Esophagus squamous epithelium (tissue), 5 donors: ENCODE results near the gene NAGLU. TPM values are rescaled to one million over a fixed set of nuclear protein-coding genes. Genes with fewer than 3 reads are reported as not detected.
A peak's percentile ranks its signal among the peaks of the same experiment; 100 is the strongest.

Experiments
- DNase-seq: peaks from one replicate; lab custom pipeline; 2025; lab: John Stamatoyannopoulos, UW
- H3K27ac ChIP-seq, 4 donors: fragments of 200-600 bp; sonication (generic); one replicate each; pipeline ENCODE4 v1.5.1; 2016 to 2019; ENCODE audit warnings: mild to moderate bottlenecking in 1 of 4
- H3K27me3 ChIP-seq, 4 donors: fragments of 200-600 bp; sonication (generic); 1 replicate in 3 of 4; 2 replicates in 1 of 4; pipeline versions ENCODE4 v1.5.1 to v1.6.0; 2017 to 2021; ENCODE audit warnings: antibody characterized with exemption in 1 of 4
- H3K36me3 ChIP-seq, 3 donors: fragments of 200-600 bp; sonication (generic); one replicate each; pipeline ENCODE4 v1.5.1; 2016 to 2019
- H3K4me1 ChIP-seq, 3 donors: fragments of 200-600 bp; sonication (generic); one replicate each; pipeline ENCODE4 v1.5.1; 2017 to 2019
- H3K4me3 ChIP-seq, 4 donors: fragments of 200-600 bp; sonication (generic); 1 replicate in 3 of 4; 2 replicates in 1 of 4; pipeline ENCODE4 v1.5.1; 2016 to 2019; ENCODE audit warnings: mild to moderate bottlenecking in 2 of 4, moderate library complexity in 1 of 4
- H3K9me3 ChIP-seq, 3 donors: fragments of 200-600 bp; sonication (generic); one replicate each; pipeline ENCODE4 v1.5.1; 2016 to 2019
- CTCF ChIP-seq, 6 experiments: fragments of 450-650 bp in 4 of 6; fragments of 200-600 bp in 2 of 6; sonication (generic) in 2 of 6; IDR thresholded peaks; one replicate each; pipeline ENCODE4 v1.5.1; 2016 to 2019; ENCODE audit warnings: antibody characterized with exemption in 6 of 6, mild to moderate bottlenecking in 4 of 6, moderate library complexity in 4 of 6
- POLR2A ChIP-seq, 4 donors: fragments of 450-650 bp; IDR thresholded peaks; one replicate each; pipeline ENCODE4 v1.6.1; 2017; ENCODE audit warnings: antibody characterized with exemption in 4 of 4, mild to moderate bottlenecking in 4 of 4, moderate library complexity in 3 of 4
- WGBS, 2 donors: methylation state at CpG; one replicate each; pipeline ENCODE4 v1.1.5; 2018; 5-methylcytosine and 5-hydroxymethylcytosine counted together
- intact Hi-C: fragments of 100-400 bp; cut with DNase I; formaldehyde crosslinking; loops from one replicate; pipeline ENCODE4 v1.15.0; 2022
- total RNA-seq, 4 donors: library from RNA; depleted of rRNA; stranded (reverse); fragments of >200 nt; gene quantifications; one replicate each; pipeline ENCODE4 v1.1.0, GENCODE V29; 2016
- donor health status: DM: yes; HTN: yes; CAD: no.

The NAGLU gene
- total RNA-seq, 4 donors from 2014 or later, result 19.2 to 39.0 (median 26.5) TPM

- intact Hi-C loops, result no loop called here
- Histone ChIP-seq H3K4me3 (no peak overlapping the region), H3K36me3 (peaks cover 32 to 65% (median 38%) of the 10 kb centered on the region in 3 donors), H3K27me3 (no peaks in the 10 kb centered on the region), H3K9me3 (no peaks in the 10 kb centered on the region), H3K4me1 (peaks cover 14 to 35% (median 22%) of the 10 kb centered on the region in 3 donors), H3K27ac (no peak overlapping the region)
- WGBS, 2 donors, result 65 to 76% methylated on average over 3 of the region's 3 CpGs
- TF ChIP-seq POLR2A (IDR thresholded peaks at IDR 0.05) (no peak), CTCF (IDR thresholded peaks at IDR 0.05) (no peak)
- DNase-seq, result no peak
These were observed 38.4 kb downstream of the NAGLU start for GRCh38 chr17:42574463-42574862.

- no peak for DNase-seq
- Histone ChIP-seq H3K27me3 (no peaks in the 10 kb centered on the region), H3K4me3 (peak overlapping the region; percentile 53 to 85 (median 59)), H3K9me3 (no peaks in the 10 kb centered on the region), H3K4me1 (peaks cover 14 to 45% (median 22%) of the 10 kb centered on the region in 3 donors), H3K27ac (peak overlapping the region; percentile 85 to 92 (median 90)), H3K36me3 (peaks cover 16 to 65% (median 46%) of the 10 kb centered on the region in 3 donors)
- 4 to 8% methylated on average over 4 to 6 of the region's 18 CpGs for WGBS, 2 donors
- TF ChIP-seq POLR2A (IDR thresholded peaks at IDR 0.05), result no peak
- TF ChIP-seq CTCF (IDR thresholded peaks at IDR 0.05), result no peak
- intact Hi-C loops, result loop anchor here (5.0 kb wide), 1 partner anchor 105 kb away; the partner anchor contains the start of genes CCR10 and CNTNAP1
These were observed 41.1 kb downstream of the NAGLU start for GRCh38 chr17:42577140-42577531.

GRCh38 chr17:42577532-42578281 lies 41.7 kb downstream of the NAGLU start, which contains the start of gene PSMC3IP:
Gene PSMC3IP (minus strand): TSS chr17:42577729. CDS start chr17:42577686, 43 bp downstream.
- peaks cover 14 to 45% (median 22%) of the 10 kb centered on the region in 3 donors for H3K4me1 ChIP-seq
- peak; percentile 89 for DNase-seq
- peaks cover 13 to 65% (median 46%) of the 10 kb centered on the region in 3 donors for H3K36me3 ChIP-seq
- intact Hi-C loops, result loop anchor here (5.0 kb wide), 1 partner anchor 105 kb away; the partner anchor contains the start of genes CCR10 and CNTNAP1
- WGBS, 2 donors, result 0% methylated on average over 24 of the region's 52 CpGs
- H3K27ac ChIP-seq, result peak within 1 kb of the TSS; percentile 85 to 92 (median 90)
- peak within 1 kb of the TSS; percentile 53 to 85 (median 59) for H3K4me3 ChIP-seq
- no peaks in the 10 kb centered on the region for H3K27me3 ChIP-seq
- H3K9me3 ChIP-seq, result no peaks in the 10 kb centered on the region
- TF ChIP-seq CTCF (IDR thresholded peaks at IDR 0.05) (peak; percentile 16 to 56 (median 52)), POLR2A (IDR thresholded peaks at IDR 0.05) (peak in 3 of 4 donors; percentile 45 to 66 (median 54))

GRCh38 chr17:42578282-42578869 lies 42.3 kb downstream of the NAGLU start:
- DNase-seq, result no peak
- peak overlapping the region; percentile 85 to 92 (median 90) for H3K27ac ChIP-seq
- no peaks in the 10 kb centered on the region for H3K27me3 ChIP-seq
- H3K4me3 ChIP-seq, result peak overlapping the region; percentile 53 to 85 (median 59)
- H3K36me3 ChIP-seq, result peaks cover 14 to 65% (median 43%) of the 10 kb centered on the region in 3 donors
- intact Hi-C loops, result loop anchor here (5.0 kb wide), 1 partner anchor 104 kb away; the partner anchor contains the start of genes CCR10 and CNTNAP1
- H3K9me3 ChIP-seq, result no peaks in the 10 kb centered on the region
- H3K4me1 ChIP-seq, result peaks cover 14 to 45% (median 22%) of the 10 kb centered on the region in 3 donors
- WGBS, 2 donors, result 0 to 1% methylated on average over 16 to 20 of the region's 20 CpGs
- TF ChIP-seq POLR2A (IDR thresholded peaks at IDR 0.05) (no peak), CTCF (IDR thresholded peaks at IDR 0.05) (peak; percentile 69 to 81 (median 74))
